Stimulated activated CD4-positive, alpha-beta T cell treated with anti-CD3 and anti-CD28 coated beads, Interleukin-1b, Interleukin-23, amount 100 ng/mL, for 4 hours (primary cell): ENCODE results near the gene IDI2.

Experiments used
- DNase-seq, 2 donors: peaks; one replicate each; pipeline ENCODE4 v3.0.0-alpha.2; 2020; ENCODE audit warnings: low read depth in 2 of 2

The IDI2 gene

GRCh38 chr10:980468-981093 is 45.1 kb downstream of the IDI2 start:
- DNase-seq, result no peak

DNA sequence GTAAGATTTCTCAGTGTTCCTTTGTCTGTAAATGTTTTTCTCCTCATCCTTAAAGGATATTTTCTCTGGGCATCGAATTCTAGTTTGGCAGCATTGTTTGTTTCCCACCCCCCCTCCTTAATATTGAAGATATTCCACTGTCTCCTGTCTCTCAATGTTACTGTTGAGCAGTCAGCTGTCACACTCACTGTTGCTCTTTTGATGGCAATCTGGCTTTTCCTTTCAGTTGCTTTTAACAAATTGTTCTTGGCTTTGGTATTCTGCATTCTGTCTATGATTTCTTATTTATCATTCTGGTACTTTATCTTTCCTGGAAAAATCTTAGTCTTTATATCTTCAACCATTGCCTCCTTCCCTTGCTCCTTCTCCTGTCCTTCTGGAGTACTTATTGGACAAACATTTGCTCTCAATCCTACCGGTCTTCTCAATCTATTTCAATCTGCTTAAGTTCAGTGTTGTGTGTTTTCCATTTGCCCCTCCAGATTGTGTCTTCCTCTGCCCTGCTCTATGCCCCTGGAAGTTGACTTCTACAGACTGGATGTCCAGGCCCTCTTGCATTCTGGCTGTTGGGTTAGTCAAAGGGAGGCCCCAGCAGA is 46.7 kb downstream of the IDI2 start:
- DNase-seq, result no peak

DNA sequence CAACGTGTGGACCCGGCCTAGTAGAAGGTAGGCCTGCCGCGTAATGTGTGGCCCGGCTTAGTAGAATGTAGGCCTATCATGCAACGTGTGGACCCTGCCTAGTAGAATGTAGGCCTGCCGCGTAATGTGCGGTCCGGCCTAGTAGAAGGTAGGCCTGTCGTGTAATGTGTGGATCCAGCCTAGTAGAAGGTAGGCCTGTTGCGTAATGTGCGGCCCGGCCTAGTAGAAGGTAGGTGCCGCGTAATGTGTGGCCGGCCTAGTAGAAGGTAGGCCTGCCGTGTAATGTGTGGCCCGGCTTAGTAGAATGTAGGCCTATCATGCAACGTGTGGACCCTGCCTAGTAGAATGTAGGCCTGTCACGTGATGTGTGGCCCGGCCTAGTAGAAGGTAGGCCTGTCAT is 49.3 kb downstream of the IDI2 start:
- DNase-seq, result no peak

DNA sequence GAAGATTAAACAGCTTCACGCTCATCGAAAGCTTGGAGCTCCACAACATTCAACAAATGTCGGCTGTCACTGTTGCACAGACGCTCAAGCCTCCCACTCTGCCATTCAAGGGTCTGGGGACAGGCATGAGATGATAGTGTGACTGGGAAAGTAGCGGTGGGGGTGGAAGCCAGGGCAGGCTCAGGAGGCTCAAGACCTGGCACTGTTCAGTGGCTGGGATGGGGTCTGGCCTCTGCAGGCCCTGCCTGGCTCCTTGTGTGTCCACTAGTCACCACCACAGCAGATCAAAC is 50.9 kb downstream of the IDI2 start:
- no peak for DNase-seq

DNA sequence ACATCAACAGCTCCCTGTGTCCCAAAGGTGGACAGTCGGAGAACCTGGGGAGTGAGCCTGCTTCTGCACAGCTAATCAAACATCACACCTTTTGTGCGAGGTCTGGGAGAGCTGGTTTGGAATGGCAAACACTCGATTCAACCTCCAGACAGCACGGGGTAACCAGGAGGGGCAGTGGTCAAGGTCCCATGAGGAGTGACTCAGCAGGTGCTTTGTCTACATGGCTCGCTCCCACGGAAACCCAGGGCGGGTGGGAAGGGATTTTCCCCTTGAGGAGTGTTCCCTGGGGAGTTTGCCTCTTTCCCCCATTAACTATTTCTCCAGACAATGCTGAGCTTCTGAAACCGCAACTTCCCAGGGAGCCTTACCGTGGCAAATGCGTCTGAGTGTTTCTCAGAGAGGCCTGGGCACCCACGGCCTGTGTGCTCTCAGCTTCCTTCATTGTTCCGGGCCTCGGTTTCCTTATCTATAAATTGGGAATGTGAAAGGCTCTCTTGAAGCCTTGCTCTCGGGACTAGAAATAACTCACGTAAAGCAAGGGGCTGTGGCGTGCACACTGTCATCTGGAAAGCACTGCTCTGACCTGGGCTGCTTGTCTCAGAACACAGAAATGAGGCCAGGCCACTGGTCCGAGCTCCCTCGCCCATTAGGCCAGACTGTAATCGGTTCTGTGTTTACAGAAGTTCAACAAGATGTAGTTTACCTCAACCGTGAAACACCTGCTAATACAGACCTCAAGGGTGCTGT is 51.4 kb downstream of the IDI2 start:
- no peak for DNase-seq

GRCh38 chr10:972763-973162 is 52.9 kb downstream of the IDI2 start:
- DNase-seq, result no peak

GRCh38 chr10:971613-972012 is 54.0 kb downstream of the IDI2 start:
- no peak for DNase-seq

- DNase-seq, result no peak
Measured at GRCh38 chr10:971150-971542, 54.5 kb downstream of the IDI2 start.

- DNase-seq, result no peak
Measured at GRCh38 chr10:970311-971149, 55.1 kb downstream of the IDI2 start.

DNA sequence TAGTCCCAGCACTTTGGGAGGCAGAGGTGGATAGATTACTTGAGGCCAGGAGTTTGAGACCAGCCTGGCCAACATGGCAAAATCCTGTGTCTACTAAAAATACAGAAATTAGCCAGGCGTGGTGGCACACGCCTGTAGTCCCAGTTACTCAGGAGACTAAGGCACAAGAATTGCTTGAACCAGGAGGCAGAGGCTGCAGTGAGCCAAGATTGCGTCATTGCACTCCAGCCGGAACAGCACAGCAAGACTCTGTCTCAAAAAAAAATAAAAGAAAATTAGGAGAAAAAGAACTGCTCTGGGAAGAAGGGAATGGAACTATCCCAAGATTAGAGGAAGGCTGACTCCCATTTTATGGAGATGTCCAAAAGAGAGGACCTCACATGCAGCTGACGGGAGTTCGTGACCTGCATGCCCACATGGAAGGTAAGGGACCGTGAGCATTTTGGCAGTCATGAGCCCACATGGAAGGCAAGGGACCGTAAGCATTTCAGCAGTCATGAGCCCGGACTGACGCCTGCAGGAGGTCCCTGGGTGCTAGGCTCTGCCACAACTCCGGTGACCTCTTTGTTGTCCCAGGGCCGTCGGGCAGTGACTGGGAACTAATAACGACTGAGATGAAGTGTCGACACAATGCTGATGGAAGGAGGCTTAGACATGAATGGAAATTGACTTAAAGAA is 56.0 kb downstream of the IDI2 start:
- no peak for DNase-seq
